Endothelial cell of umbilical vein (primary cell): ENCODE results near the gene KLHL13. TPM values are rescaled to one million over a fixed set of nuclear protein-coding genes. Genes with fewer than 3 reads are reported as not detected.
"Not testable (repeated sequence)": the region's sequence is repeated elsewhere in the genome, so short reads cannot be mapped to it uniquely, and the experiment has no call there.

Source experiments
- BruUV-seq: library from RNA; stranded (reverse); fragments of 400-500 nt; replicated peaks from 2 replicates; lab custom pipeline; 2021; lab: Mats Ljungman, UMichigan
- CTCF ChIA-PET: fragments of 300-600, 350-600 bp; sonication (Branson Sonifier 250); formaldehyde crosslinking; loops from one replicate; lab custom pipeline; 2021; ENCODE audit warnings: antibody characterized with exemption, inconsistent platforms; lab: Charles Lee
- POLR2A ChIA-PET: fragments of 300-600, 350-600 bp; sonication (Branson Sonifier 250); formaldehyde crosslinking; loops from one replicate; lab custom pipeline; 2021; ENCODE audit warnings: antibody characterized with exemption, inconsistent platforms; lab: Charles Lee
- DNase-seq: peaks from one replicate; pipeline ENCODE4 v3.0.0-alpha.2; 2011; ENCODE audit warnings: low read depth, low spot score
- FAIRE-seq: peaks from 2 replicates; lab custom pipeline; 2011; peaks lifted over from hg19 to GRCh38; lab: Jason Lieb, UNC
- H2AFZ ChIP-seq: 2 replicates; pipeline ENCODE4 v1.6.0; 2012; ENCODE audit warnings: low read depth, low read length, control low read depth, inconsistent platforms
- H3K27ac ChIP-seq: 2 replicates; pipeline ENCODE4 v1.5.1; 2011; ENCODE audit warnings: low read depth, mild to moderate bottlenecking, control low read depth, low read length, moderate library complexity; ENCODE audit not compliant: insufficient read depth
- H3K27me3 ChIP-seq, 2 experiments: 2 replicates each; pipeline versions ENCODE4 v1.6.0 to v1.6.1; 2011; ENCODE audit warnings: low read length in 2 of 2, mixed read lengths in 1 of 2; ENCODE audit not compliant: control insufficient read depth in 2 of 2, insufficient read depth in 2 of 2
- H3K36me3 ChIP-seq, 2 experiments: 2 replicates in 1 of 2; 3 replicates in 1 of 2; pipeline ENCODE4 v1.5.1; 2011; ENCODE audit warnings: low read length in 2 of 2, mild to moderate bottlenecking in 1 of 2, moderate library complexity in 1 of 2; ENCODE audit not compliant: control insufficient read depth in 2 of 2, insufficient read depth in 2 of 2; ENCODE audit errors: extremely low read depth in 1 of 2
- H3K4me1 ChIP-seq: 3 replicates; pipeline ENCODE4 v1.5.1; 2011; ENCODE audit warnings: mild to moderate bottlenecking, low read length; ENCODE audit not compliant: control insufficient read depth, insufficient read depth; ENCODE audit errors: extremely low read depth
- H3K4me2 ChIP-seq: 2 replicates; pipeline ENCODE4 v1.6.1; 2011; ENCODE audit warnings: low read length, control low read depth, mixed read lengths; ENCODE audit not compliant: insufficient read depth
- H3K4me3 ChIP-seq, 3 experiments: fragments of 200-600 bp in 1 of 3; sonication (generic), shearing (Covaris generic) in 1 of 3; replicated peaks in 1 of 3; 2 replicates each; pipeline ENCODE4 v1.5.1; 2011 to 2016; ENCODE audit warnings: control low read depth in 3 of 3, low read length in 3 of 3, mild to moderate bottlenecking in 2 of 3, inconsistent platforms in 1 of 3, low read depth in 1 of 3, moderate library complexity in 1 of 3; ENCODE audit not compliant: insufficient read depth in 1 of 3
- H3K79me2 ChIP-seq: 2 replicates; pipeline ENCODE4 v1.6.0; 2012; ENCODE audit warnings: low read length, inconsistent platforms; ENCODE audit not compliant: control insufficient read depth, insufficient read depth
- H3K9ac ChIP-seq: replicated peaks from 2 replicates; pipeline ENCODE3; 2011; ENCODE audit warnings: low read length, control low read depth; ENCODE audit not compliant: insufficient read depth; ENCODE audit errors: extremely low read depth
- H3K9me1 ChIP-seq: replicated peaks from 3 replicates; pipeline ENCODE4 v1.6.0; 2011; ENCODE audit warnings: mild to moderate bottlenecking, low read length; ENCODE audit not compliant: control insufficient read depth, insufficient read depth; ENCODE audit errors: extremely low read depth
- H3K9me3 ChIP-seq: replicated peaks from 2 replicates; pipeline ENCODE4 v1.5.1; 2012; ENCODE audit warnings: low read length, inconsistent platforms; ENCODE audit not compliant: control insufficient read depth, insufficient read depth
- H4K20me1 ChIP-seq: replicated peaks from 2 replicates; pipeline ENCODE3; 2011; ENCODE audit warnings: mild to moderate bottlenecking, low read length; ENCODE audit not compliant: control insufficient read depth, insufficient read depth; ENCODE audit errors: extremely low read depth
- CTCF ChIP-seq, 2 donors: IDR thresholded peaks; 1 replicate in 1 of 2; 2 replicates in 1 of 2; pipeline ENCODE4 v1.5.1; 2011; ENCODE audit warnings: low read length in 2 of 2, mild to moderate bottlenecking in 2 of 2, moderate library complexity in 2 of 2, control low read depth in 1 of 2, inconsistent platforms in 1 of 2, low read depth in 1 of 2; ENCODE audit not compliant: insufficient read depth in 1 of 2; ENCODE audit errors: extremely low read depth in 1 of 2
- EZH2 ChIP-seq: IDR thresholded peaks from 2 replicates; pipeline ENCODE4 v1.6.1; 2012; ENCODE audit warnings: borderline replicate concordance, low read depth, mild to moderate bottlenecking, moderate library complexity, low read length, inconsistent platforms; ENCODE audit not compliant: severe bottlenecking
- FOS ChIP-seq: IDR thresholded peaks from 2 replicates; pipeline ENCODE4 v1.6.1; 2011; ENCODE audit warnings: mild to moderate bottlenecking, low read length, moderate library complexity, borderline replicate concordance; ENCODE audit not compliant: insufficient read depth
- GATA2 ChIP-seq: IDR thresholded peaks from 2 replicates; pipeline ENCODE4 v1.7.0; 2011; ENCODE audit warnings: low read depth, mild to moderate bottlenecking, moderate library complexity, mixed read lengths, low read length; ENCODE audit not compliant: insufficient read length, insufficient read depth
- JUN ChIP-seq: IDR thresholded peaks from 2 replicates; pipeline ENCODE4 v1.6.1; 2011; ENCODE audit warnings: borderline replicate concordance, low read depth; ENCODE audit not compliant: insufficient read length, insufficient read depth
- MAX ChIP-seq: IDR thresholded peaks from 2 replicates; pipeline ENCODE4 v1.6.1; 2011; ENCODE audit not compliant: insufficient read depth, insufficient read length
- MYC ChIP-seq: IDR thresholded peaks from one replicate; pipeline ENCODE4 v1.6.1; 2011; ENCODE audit warnings: mild to moderate bottlenecking, low read depth, low read length
- POLR2A ChIP-seq: IDR thresholded peaks from 2 replicates; pipeline ENCODE4 v1.6.1; 2012; ENCODE audit warnings: low read depth, mild to moderate bottlenecking, control low read depth, low read length
- POLR2AphosphoS5 ChIP-seq: IDR thresholded peaks from 2 replicates; pipeline ENCODE4 v1.6.1; 2012; ENCODE audit warnings: low read depth, mild to moderate bottlenecking, control low read depth, low read length, moderate library complexity; ENCODE audit not compliant: insufficient read depth
- dilution Hi-C: fragments of 300-500 bp; cut with MboI; formaldehyde crosslinking; loops from one replicate; pipeline ENCODE4 v1.15.0; 2019; ENCODE audit warnings: low sequenced_read_pairs; ENCODE audit not compliant: extremely low pct_ligation_motif_present
- intact Hi-C: fragments of 100-400 bp; cut with micrococcal nuclease; formaldehyde crosslinking; loops from one replicate; pipeline ENCODE4 v1.10.0; 2022
- polyA plus RNA-seq, 4 experiments: library from polyadenylated mRNA; depleted of rRNA in 3 of 4; stranded (reverse) in 3 of 4; unstranded in 1 of 4; fragments of >200 nt; gene quantifications; 2 replicates each; pipeline versions ENCODE4 v1.2.1 to v1.2.3, GENCODE V29; 2011 to 2012; ENCODE audit warnings: missing spikeins in 1 of 4
- total RNA-seq: library from RNA; stranded (reverse); gene quantifications from 2 replicates; pipeline ENCODE4 v1.2.3, GENCODE V29; 2021

The KLHL13 gene
- total and polyA plus RNA-seq, 2 donors (not counting 3 experiments of a cell fraction or from before 2014, with no cell fraction given): 15.3 to 18.2 TPM

GRCh38 chrX:117936118-117936517 is 180.5 kb downstream of the KLHL13 start:
- POLR2A ChIA-PET: no interaction called here
- intact Hi-C loops (no loop called here), dilution Hi-C loops (no loop called here)
- Histone ChIP-seq H2AFZ (no peak overlapping the region), H3K27me3 (no peaks in the 10 kb centered on the region), H3K9me3 (no peaks in the 10 kb centered on the region), H3K9ac (no peak overlapping the region), H3K79me2 (no peaks in the 10 kb centered on the region), H3K27ac (no peak overlapping the region), H3K36me3 (no peaks in the 10 kb centered on the region), H4K20me1 (no peaks in the 10 kb centered on the region), H3K9me1 (no peaks in the 10 kb centered on the region), H3K4me1 (no peaks in the 10 kb centered on the region), H3K4me3 (no peak overlapping the region), H3K4me2 (no peak overlapping the region)
- TF ChIP-seq GATA2 (no peak), JUN (no peak), MAX (no peak), FOS (no peak), MYC (no peak), CTCF (IDR thresholded peaks at IDR 0.05; ENCODE audit: extremely low read depth in 1 of 2, insufficient read depth in 1 of 2, low read depth in 1 of 2, low read length in 2 of 2) (no peak), EZH2 (no peak), POLR2A (no peak), POLR2AphosphoS5 (no peak)
- FAIRE-seq: no peak
- CTCF ChIA-PET: no interaction called here
- DNase-seq: no peak
- BruUV-seq: no TSS peak

- H3K4me1 ChIP-seq, H3K79me2 ChIP-seq, DNase-seq, FAIRE-seq, H3K9ac ChIP-seq, BruUV-seq, H2AFZ ChIP-seq, H3K36me3 ChIP-seq, dilution Hi-C loops, POLR2A ChIA-PET, H3K27me3 ChIP-seq, H3K9me3 ChIP-seq, H3K4me3 ChIP-seq, intact Hi-C loops, H3K27ac ChIP-seq, H3K4me2 ChIP-seq, H3K9me1 ChIP-seq, H4K20me1 ChIP-seq, CTCF ChIA-PET: not testable (repeated sequence)
These were observed 186.5 kb downstream of the KLHL13 start for GRCh38 chrX:117930116-117930515.
